Coronary artery (tissue), 2 donors: Measurements from ENCODE around the gene RCCD1.
A peak's percentile ranks its signal among the peaks of the same experiment; 100 is the strongest.

Source experiments
- DNase-seq: peaks from one replicate; pipeline ENCODE4 v3.0.0-alpha.2; 2017; ENCODE audit warnings: low spot score
- H3K27ac ChIP-seq, 2 donors: fragments of 200-600 bp; sonication (generic); one replicate each; pipeline ENCODE4 v1.5.1; 2016 to 2019
- H3K4me3 ChIP-seq: fragments of 200-600 bp; sonication (generic); 2 replicates; pipeline ENCODE4 v1.5.1; 2016; ENCODE audit warnings: mild to moderate bottlenecking, moderate library complexity
- CTCF ChIP-seq: fragments of 200-600 bp; sonication (generic); IDR thresholded peaks from one replicate; pipeline ENCODE4 v1.5.1; 2019; ENCODE audit warnings: antibody characterized with exemption

Gene RCCD1

DNA sequence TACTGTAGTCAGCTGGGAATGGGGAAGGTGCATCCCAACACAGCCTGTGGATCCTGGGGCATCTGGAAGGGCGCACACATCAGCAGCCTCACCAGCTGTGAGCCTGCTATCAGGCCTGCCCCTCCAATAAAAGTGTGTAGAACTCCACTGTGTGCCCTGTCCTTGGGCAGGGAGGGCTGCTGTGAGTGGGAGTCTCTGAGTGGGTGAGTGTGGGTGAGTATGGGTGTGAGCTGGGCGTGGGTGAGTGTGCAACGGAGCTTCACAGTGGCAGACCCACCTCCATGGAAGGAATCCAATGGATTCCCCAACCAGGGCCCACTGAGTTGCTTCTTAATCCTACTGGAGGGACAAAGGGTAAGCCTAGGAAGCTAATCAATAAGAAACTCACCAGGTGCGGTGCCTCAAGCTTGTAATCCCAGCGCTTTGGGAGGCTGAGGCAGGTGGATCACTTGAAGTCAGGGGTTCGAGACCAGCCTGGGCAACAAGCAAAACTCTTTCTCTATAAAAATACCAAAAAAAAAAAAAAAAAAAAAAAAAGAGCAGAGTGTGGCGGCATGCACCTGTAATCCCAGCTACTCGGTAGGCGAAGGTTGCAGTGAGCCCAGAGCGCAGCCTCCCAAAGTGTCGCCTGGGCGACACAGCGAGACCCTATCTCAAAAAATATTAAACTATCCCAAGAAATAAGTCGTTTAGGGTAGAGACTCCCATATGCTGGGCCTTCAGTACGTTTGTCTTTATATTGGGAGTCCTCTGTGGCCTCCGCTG is 555 bp upstream of the RCCD1 start:
- no peak for DNase-seq
- H3K4me3 ChIP-seq: peak overlapping the region; percentile 92
- no peak for TF ChIP-seq CTCF
- peak overlapping the region; percentile 95 to 96 for H3K27ac ChIP-seq

DNA sequence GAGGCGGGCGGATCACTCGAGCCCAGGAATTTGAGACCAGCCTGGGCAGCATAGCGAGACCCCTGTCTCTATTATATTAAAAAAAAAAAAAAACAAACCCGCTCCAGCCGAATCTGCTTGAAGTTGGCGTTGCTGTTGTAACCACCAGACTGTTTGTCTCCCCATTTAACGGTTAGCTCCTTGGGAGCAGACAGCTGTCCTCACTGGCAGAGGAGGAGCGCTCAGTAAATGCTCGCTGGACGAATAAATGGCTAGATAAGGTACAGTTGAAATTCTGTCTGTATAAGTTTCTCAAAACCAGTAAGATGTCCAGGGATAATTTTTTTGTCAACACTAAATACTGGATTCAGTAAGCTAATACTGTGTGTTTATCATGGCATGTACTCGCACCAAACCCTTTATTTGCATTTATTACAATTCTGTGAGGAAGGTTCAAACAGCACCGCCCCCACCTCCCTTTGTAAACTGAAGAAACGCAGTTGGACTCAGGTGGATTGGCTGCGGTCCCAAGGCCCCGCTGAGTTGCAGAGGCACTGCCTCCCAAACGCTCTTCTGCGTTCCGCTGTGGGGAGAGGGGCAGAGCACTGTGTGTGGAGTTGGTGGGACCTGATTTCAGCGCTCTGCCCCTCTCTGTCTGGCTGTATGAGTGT is 1.1 kb downstream of the RCCD1 start:
- Histone ChIP-seq H3K4me3 (peak overlapping the region; percentile 92), H3K27ac (peak overlapping the region in 1 of 2 donors; percentile 80)
- no peak for TF ChIP-seq CTCF
- DNase-seq: no peak

DNA sequence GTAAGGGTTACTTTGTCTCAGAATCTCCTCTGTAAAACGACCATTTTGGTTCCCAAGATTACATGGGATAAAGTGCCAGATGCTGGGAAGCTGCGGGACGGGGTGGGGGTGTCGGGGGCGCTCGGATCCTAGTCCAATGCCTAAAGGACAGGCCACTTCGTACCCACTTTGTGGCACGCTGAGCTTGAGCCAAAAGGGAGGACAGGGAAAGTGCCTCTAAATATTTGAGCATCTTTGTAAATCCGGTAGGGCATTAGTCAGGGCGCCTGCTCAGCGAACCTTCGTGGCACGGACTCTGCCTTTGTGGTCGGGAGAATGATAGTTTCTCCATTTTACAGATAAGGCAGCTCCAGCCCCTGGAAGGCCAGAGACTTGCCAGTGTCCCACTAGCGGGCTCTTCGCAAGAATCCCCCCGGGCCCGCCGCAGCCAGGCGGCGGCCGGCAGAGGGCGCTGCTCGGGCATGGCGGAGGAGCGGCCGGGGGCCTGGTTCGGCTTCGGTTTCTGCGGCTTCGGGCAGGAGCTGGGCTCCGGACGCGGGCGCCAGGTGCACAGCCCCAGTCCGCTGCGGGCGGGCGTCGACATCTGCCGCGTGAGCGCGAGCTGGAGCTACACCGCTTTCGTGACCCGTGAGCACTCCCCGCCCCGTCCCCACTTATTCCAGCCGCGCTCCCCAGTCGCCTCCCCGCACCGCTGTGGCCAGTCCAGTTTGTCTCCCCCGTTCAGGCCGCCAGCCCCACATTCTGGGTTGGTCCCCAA is 1.8 kb downstream of the RCCD1 start:
- Histone ChIP-seq H3K27ac (peak overlapping the region; percentile 67 to 80), H3K4me3 (peak overlapping the region; percentile 79)
- DNase-seq: no peak
- TF ChIP-seq CTCF: peak; percentile 97

GRCh38 chr15:90957031-90957790 is 2.5 kb downstream of the RCCD1 start:
- DNase-seq: no peak
- Histone ChIP-seq H3K27ac (peak overlapping the region; percentile 67 to 80), H3K4me3 (peak overlapping the region; percentile 79)
- TF ChIP-seq CTCF: no peak

GRCh38 chr15:90957791-90958190 is 3.1 kb downstream of the RCCD1 start:
- Histone ChIP-seq H3K4me3 (peak overlapping the region; percentile 79), H3K27ac (peak overlapping the region; percentile 67 to 80)
- DNase-seq: no peak
- no peak for TF ChIP-seq CTCF

DNA sequence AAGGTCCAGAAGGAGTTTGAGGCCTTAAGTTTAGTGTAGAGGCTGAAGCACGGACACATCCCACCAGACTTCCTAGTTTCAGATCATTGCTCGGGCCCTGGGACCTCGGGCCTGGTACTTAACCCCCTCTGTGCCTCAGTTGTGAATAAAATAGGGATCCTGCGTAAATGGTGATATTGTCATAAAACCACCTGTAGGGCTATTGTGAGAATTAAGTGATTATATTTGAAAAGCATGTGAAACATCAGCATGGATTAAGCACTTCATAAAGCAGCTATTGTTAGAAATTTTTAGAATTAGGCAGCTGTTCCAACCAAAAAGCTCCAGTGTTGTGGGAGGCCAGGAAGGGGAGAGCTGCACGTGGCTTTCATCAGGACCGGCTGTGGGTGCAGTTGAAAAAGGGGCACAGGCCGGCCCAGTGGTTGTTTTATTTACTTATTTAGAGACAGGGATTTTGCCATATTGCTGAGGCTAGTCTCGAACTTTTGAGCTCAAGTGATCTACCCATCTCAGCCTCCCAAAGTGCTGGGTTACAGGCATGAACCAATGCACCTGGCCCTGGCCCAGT is 4.4 kb downstream of the RCCD1 start:
- TF ChIP-seq CTCF: no peak
- Histone ChIP-seq H3K27ac (peak overlapping the region; percentile 84 to 87), H3K4me3 (no peak overlapping the region)
- DNase-seq: no peak
